HEK293 (cell line): ENCODE results near the gene UCKL1.

Experiments
- CTCF ChIA-PET: fragments of 350-600 bp; formaldehyde crosslinking; extraction: SDS; loops from one replicate; lab custom pipeline; 2021; ENCODE audit warnings: antibody characterized with exemption; lab: Yijun Ruan, JAX
- POLR2A ChIA-PET: fragments of 300-600 bp; formaldehyde crosslinking; extraction: SDS; loops from one replicate; lab custom pipeline; 2020; ENCODE audit warnings: antibody characterized with exemption, inconsistent platforms; lab: Yijun Ruan, JAX
- H3K27ac ChIP-seq: fragments of 200-500 bp; sonication (Bioruptor generic); 2 replicates; pipeline ENCODE4 v1.5.1; 2014; ENCODE audit warnings: low read depth, low read length, control low read depth, inconsistent platforms; ENCODE audit errors: extremely low read depth
- H3K36me3 ChIP-seq, 2 experiments: fragments of 200-500 bp in 1 of 2; sonication (Bioruptor generic) in 1 of 2; 1 replicate in 1 of 2; 2 replicates in 1 of 2; pipeline ENCODE4 v1.5.1; 2014 to 2017; ENCODE audit warnings: inconsistent platforms in 2 of 2, low read length in 2 of 2; ENCODE audit not compliant: control insufficient read depth in 2 of 2, insufficient read depth in 1 of 2
- H3K4me1 ChIP-seq: fragments of 200-500 bp; sonication (Bioruptor generic); 2 replicates; pipeline ENCODE4 v1.5.1; 2014; ENCODE audit warnings: mild to moderate bottlenecking, low read length, inconsistent platforms; ENCODE audit not compliant: control insufficient read depth, insufficient read depth
- H3K4me3 ChIP-seq: 2 replicates; pipeline ENCODE4 v1.5.1; 2011; ENCODE audit warnings: low read depth, mild to moderate bottlenecking, control low read depth, low read length, moderate library complexity
- H3K9me3 ChIP-seq: fragments of 200-500 bp; sonication (Bioruptor generic); 2 replicates; pipeline ENCODE4 v1.5.1; 2014; ENCODE audit warnings: low read depth, low read length, inconsistent platforms; ENCODE audit not compliant: control insufficient read depth, insufficient read depth
- KLF7 ChIP-seq: fragments of 450-650 bp; formaldehyde crosslinking; IDR thresholded peaks from 2 replicates; pipeline ENCODE4 v1.5.1; 2016; ENCODE audit warnings: missing biosample characterization, missing genetic modification characterization, borderline replicate concordance
- PRDM1 ChIP-seq: fragments of 450-650 bp; formaldehyde crosslinking; IDR thresholded peaks from 2 replicates; pipeline ENCODE4; 2016; ENCODE audit warnings: missing biosample characterization, missing genetic modification characterization
- PRDM4 ChIP-seq: fragments of 450-650 bp; formaldehyde crosslinking; IDR thresholded peaks from 2 replicates; pipeline ENCODE4 v1.5.1; 2017; ENCODE audit warnings: missing biosample characterization, missing genetic modification characterization
- RBAK ChIP-seq: fragments of 450-650 bp; formaldehyde crosslinking; IDR thresholded peaks from 2 replicates; pipeline ENCODE4 v1.5.1; 2016; ENCODE audit warnings: missing biosample characterization, missing genetic modification characterization
- YY1 ChIP-seq: fragments of 450-650 bp; formaldehyde crosslinking; IDR thresholded peaks from 2 replicates; pipeline ENCODE4 v1.5.1; 2018; ENCODE audit warnings: missing biosample characterization, missing genetic modification characterization
- ZBTB26 ChIP-seq: fragments of 450-650 bp; formaldehyde crosslinking; optimal IDR thresholded peaks from 2 replicates; pipeline ENCODE3; 2016; ENCODE audit warnings: missing biosample characterization, mild to moderate bottlenecking, missing genetic modification characterization
- ZBTB48 ChIP-seq: fragments of 450-650 bp; formaldehyde crosslinking; IDR thresholded peaks from 2 replicates; pipeline ENCODE4 v1.5.1; 2016; ENCODE audit warnings: missing biosample characterization, missing genetic modification characterization
- ZEB2 ChIP-seq: fragments of 450-650 bp; formaldehyde crosslinking; IDR thresholded peaks from 2 replicates; pipeline ENCODE4 v1.5.1; 2016; ENCODE audit warnings: missing biosample characterization, missing genetic modification characterization
- ZNF132 ChIP-seq: fragments of 450-650 bp; formaldehyde crosslinking; IDR thresholded peaks from 2 replicates; pipeline ENCODE4 v1.5.1; 2017; ENCODE audit warnings: missing biosample characterization, missing genetic modification characterization, borderline replicate concordance
- ZNF19 ChIP-seq: fragments of 450-650 bp; formaldehyde crosslinking; IDR thresholded peaks from 2 replicates; pipeline ENCODE4; 2016; ENCODE audit warnings: missing biosample characterization, missing genetic modification characterization, low read depth
- ZNF391 ChIP-seq: fragments of 450-650 bp; formaldehyde crosslinking; IDR thresholded peaks from 2 replicates; pipeline ENCODE4 v1.5.1; 2016; ENCODE audit warnings: low read depth, missing biosample characterization, missing genetic modification characterization, borderline replicate concordance
- ZNF426 ChIP-seq: fragments of 450-650 bp; formaldehyde crosslinking; IDR thresholded peaks from 2 replicates; pipeline ENCODE4 v1.5.1; 2017; ENCODE audit warnings: missing biosample characterization, missing genetic modification characterization, mild to moderate bottlenecking, inconsistent platforms, moderate library complexity
- ZNF449 ChIP-seq: fragments of 450-650 bp; formaldehyde crosslinking; IDR thresholded peaks from 2 replicates; pipeline ENCODE4 v1.5.1; 2017; ENCODE audit warnings: missing biosample characterization, mild to moderate bottlenecking, missing genetic modification characterization, moderate library complexity
- ZNF518A ChIP-seq: fragments of 450-650 bp; formaldehyde crosslinking; conservative IDR thresholded peaks from 2 replicates; pipeline ENCODE4 v1.5.1; 2016; ENCODE audit warnings: low read depth, missing biosample characterization, missing genetic modification characterization
- ZNF530 ChIP-seq: fragments of 450-650 bp; formaldehyde crosslinking; IDR thresholded peaks from 2 replicates; pipeline ENCODE4 v1.5.1; 2016; ENCODE audit warnings: low read depth, missing biosample characterization, missing genetic modification characterization
- ZNF558 ChIP-seq: fragments of 450-650 bp; formaldehyde crosslinking; IDR thresholded peaks from 2 replicates; pipeline ENCODE4 v1.5.1; 2016; ENCODE audit warnings: missing biosample characterization, missing genetic modification characterization
- ZNF792 ChIP-seq: fragments of 450-650 bp; formaldehyde crosslinking; IDR thresholded peaks from 2 replicates; pipeline ENCODE4 v1.5.1; 2016; ENCODE audit warnings: missing biosample characterization, missing genetic modification characterization

The UCKL1 gene

GRCh38 chr20:63890616-63891015 lies 65.6 kb downstream of the UCKL1 start:
- POLR2A ChIA-PET = no interaction called here
- H3K27ac ChIP-seq = no peak overlapping the region
- TF ChIP-seq ZNF792 (tag by site-specific recombination) (no peak), ZNF19 (tag by site-specific recombination) (no peak), PRDM4 (tag by site-specific recombination) (no peak), ZBTB48 (tag by site-specific recombination) (no peak), KLF7 (no peak), PRDM1 (no peak), ZBTB26 (tag by site-specific recombination) (no peak), ZNF391 (tag by site-specific recombination) (no peak), ZNF558 (tag by site-specific recombination) (no peak), RBAK (tag by site-specific recombination) (no peak), ZNF530 (tag by site-specific recombination) (no peak), ZNF426 (tag by site-specific recombination) (no peak), ZNF449 (tag by site-specific recombination) (no peak), ZEB2 (no peak), ZNF518A (tag by site-specific recombination) (no peak), YY1 (tag by site-specific recombination) (no peak), ZNF132 (tag by site-specific recombination) (no peak)
- H3K4me1 ChIP-seq = no peaks in the 10 kb centered on the region
- no peaks in the 10 kb centered on the region for H3K9me3 ChIP-seq
- H3K4me3 ChIP-seq = no peak overlapping the region
- CTCF ChIA-PET = interaction anchor here (0.8 kb wide), 1 partner anchor 50 kb away, joined by 3 read pairs; no protein-coding TSS in a partner anchor
- peaks cover 0 to 53% of the 10 kb centered on the region in 2 experiments; a peak in 1 of 3 replicates for H3K36me3 ChIP-seq
